ENCODE results near the gene ZNF385A. TPM values are rescaled to one million over a fixed set of nuclear protein-coding genes. Genes with fewer than 3 reads are reported as not detected.

Gene ZNF385A
- total and polyA plus RNA-seq, 9 of the 15 experiments (the other 6 are each of a cell fraction or from before 2014, with no cell fraction given), result 1.0 to 111 (median 7.7) TPM

DNA sequence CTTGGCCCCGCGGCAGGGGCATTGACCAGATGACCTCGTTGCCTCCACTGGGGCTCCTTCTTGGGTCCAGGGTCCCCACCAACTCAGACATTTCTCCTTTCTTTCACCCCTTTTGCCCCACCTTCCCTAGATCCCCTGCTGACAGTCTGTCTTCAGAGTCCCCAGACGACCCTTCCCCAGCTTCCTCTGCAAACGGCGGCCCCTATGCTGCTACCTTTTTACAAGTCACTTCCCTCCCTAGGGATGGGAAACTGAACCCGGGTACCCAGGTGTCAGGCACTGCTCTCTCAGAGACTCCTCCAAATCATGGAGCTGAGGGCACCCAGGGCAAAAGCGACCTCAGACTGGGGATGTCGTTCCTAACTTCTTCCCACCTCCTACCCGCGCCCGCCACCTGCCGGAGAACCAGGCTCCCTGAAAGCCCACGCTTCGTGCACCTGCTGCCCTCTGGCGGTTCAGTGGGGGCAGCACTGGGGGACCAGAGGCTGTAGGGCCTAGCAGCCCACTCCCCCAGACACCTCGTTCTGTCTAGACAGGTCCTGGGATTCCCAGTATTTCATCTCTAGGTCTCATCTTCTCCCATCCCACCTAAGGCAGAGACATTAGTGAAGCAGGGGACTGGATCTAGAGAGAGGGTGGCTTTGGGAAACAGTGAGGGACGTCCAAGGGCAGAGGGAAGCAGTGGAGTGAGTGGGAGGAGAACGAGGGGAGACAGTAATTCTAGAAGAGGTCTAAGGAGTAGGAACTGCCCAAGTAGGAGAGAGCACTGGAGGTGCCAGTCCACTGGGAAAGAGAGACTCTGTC is 4.9 kb downstream of the ZNF385A start (continued):
- TF ChIP-seq, protein P1, sequence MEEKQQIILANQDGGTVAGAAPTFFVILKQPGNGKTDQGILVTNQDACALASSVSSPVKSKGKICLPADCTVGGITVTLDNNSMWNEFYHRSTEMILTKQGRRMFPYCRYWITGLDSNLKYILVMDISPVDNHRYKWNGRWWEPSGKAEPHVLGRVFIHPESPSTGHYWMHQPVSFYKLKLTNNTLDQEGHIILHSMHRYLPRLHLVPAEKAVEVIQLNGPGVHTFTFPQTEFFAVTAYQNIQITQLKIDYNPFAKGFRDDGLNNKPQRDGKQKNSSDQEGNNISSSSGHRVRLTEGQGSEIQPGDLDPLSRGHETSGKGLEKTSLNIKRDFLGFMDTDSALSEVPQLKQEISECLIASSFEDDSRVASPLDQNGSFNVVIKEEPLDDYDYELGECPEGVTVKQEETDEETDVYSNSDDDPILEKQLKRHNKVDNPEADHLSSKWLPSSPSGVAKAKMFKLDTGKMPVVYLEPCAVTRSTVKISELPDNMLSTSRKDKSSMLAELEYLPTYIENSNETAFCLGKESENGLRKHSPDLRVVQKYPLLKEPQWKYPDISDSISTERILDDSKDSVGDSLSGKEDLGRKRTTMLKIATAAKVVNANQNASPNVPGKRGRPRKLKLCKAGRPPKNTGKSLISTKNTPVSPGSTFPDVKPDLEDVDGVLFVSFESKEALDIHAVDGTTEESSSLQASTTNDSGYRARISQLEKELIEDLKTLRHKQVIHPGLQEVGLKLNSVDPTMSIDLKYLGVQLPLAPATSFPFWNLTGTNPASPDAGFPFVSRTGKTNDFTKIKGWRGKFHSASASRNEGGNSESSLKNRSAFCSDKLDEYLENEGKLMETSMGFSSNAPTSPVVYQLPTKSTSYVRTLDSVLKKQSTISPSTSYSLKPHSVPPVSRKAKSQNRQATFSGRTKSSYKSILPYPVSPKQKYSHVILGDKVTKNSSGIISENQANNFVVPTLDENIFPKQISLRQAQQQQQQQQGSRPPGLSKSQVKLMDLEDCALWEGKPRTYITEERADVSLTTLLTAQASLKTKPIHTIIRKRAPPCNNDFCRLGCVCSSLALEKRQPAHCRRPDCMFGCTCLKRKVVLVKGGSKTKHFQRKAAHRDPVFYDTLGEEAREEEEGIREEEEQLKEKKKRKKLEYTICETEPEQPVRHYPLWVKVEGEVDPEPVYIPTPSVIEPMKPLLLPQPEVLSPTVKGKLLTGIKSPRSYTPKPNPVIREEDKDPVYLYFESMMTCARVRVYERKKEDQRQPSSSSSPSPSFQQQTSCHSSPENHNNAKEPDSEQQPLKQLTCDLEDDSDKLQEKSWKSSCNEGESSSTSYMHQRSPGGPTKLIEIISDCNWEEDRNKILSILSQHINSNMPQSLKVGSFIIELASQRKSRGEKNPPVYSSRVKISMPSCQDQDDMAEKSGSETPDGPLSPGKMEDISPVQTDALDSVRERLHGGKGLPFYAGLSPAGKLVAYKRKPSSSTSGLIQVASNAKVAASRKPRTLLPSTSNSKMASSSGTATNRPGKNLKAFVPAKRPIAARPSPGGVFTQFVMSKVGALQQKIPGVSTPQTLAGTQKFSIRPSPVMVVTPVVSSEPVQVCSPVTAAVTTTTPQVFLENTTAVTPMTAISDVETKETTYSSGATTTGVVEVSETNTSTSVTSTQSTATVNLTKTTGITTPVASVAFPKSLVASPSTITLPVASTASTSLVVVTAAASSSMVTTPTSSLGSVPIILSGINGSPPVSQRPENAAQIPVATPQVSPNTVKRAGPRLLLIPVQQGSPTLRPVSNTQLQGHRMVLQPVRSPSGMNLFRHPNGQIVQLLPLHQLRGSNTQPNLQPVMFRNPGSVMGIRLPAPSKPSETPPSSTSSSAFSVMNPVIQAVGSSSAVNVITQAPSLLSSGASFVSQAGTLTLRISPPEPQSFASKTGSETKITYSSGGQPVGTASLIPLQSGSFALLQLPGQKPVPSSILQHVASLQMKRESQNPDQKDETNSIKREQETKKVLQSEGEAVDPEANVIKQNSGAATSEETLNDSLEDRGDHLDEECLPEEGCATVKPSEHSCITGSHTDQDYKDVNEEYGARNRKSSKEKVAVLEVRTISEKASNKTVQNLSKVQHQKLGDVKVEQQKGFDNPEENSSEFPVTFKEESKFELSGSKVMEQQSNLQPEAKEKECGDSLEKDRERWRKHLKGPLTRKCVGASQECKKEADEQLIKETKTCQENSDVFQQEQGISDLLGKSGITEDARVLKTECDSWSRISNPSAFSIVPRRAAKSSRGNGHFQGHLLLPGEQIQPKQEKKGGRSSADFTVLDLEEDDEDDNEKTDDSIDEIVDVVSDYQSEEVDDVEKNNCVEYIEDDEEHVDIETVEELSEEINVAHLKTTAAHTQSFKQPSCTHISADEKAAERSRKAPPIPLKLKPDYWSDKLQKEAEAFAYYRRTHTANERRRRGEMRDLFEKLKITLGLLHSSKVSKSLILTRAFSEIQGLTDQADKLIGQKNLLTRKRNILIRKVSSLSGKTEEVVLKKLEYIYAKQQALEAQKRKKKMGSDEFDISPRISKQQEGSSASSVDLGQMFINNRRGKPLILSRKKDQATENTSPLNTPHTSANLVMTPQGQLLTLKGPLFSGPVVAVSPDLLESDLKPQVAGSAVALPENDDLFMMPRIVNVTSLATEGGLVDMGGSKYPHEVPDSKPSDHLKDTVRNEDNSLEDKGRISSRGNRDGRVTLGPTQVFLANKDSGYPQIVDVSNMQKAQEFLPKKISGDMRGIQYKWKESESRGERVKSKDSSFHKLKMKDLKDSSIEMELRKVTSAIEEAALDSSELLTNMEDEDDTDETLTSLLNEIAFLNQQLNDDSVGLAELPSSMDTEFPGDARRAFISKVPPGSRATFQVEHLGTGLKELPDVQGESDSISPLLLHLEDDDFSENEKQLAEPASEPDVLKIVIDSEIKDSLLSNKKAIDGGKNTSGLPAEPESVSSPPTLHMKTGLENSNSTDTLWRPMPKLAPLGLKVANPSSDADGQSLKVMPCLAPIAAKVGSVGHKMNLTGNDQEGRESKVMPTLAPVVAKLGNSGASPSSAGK (IDR thresholded peaks at IDR 0.05), result no peak; the same call in 1 of the 2 replicates
- TF ChIP-seq RCOR1 (IDR thresholded peaks at IDR 0.05; ENCODE audit: borderline replicate concordance in 1 of 2, low read depth in 2 of 2, low read length in 2 of 2) (peak; percentile 14 to 80; a peak in 3 of 4 replicates), ZNF76 (CRISPR knock-in tag; IDR thresholded peaks at IDR 0.05; ENCODE audit: borderline replicate concordance) (no peak), MEIS2 (IDR thresholded peaks at IDR 0.05; ENCODE audit: partially characterized antibody) (no peak)
- TF ChIP-seq, protein P2, sequence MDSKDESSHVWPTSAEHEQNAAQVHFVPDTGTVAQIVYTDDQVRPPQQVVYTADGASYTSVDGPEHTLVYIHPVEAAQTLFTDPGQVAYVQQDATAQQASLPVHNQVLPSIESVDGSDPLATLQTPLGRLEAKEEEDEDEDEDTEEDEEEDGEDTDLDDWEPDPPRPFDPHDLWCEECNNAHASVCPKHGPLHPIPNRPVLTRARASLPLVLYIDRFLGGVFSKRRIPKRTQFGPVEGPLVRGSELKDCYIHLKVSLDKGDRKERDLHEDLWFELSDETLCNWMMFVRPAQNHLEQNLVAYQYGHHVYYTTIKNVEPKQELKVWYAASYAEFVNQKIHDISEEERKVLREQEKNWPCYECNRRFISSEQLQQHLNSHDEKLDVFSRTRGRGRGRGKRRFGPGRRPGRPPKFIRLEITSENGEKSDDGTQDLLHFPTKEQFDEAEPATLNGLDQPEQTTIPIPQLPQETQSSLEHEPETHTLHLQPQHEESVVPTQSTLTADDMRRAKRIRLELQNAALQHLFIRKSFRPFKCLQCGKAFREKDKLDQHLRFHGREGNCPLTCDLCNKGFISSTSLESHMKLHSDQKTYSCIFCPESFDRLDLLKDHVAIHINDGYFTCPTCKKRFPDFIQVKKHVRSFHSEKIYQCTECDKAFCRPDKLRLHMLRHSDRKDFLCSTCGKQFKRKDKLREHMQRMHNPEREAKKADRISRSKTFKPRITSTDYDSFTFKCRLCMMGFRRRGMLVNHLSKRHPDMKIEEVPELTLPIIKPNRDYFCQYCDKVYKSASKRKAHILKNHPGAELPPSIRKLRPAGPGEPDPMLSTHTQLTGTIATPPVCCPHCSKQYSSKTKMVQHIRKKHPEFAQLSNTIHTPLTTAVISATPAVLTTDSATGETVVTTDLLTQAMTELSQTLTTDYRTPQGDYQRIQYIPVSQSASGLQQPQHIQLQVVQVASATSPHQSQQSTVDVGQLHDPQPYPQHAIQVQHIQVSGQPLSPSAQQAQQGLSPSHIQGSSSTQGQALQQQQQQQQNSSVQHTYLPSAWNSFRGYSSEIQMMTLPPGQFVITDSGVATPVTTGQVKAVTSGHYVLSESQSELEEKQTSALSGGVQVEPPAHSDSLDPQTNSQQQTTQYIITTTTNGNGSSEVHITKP (IDR thresholded peaks at IDR 0.05; ENCODE audit: partially characterized antibody), result no peak
- TF ChIP-seq, protein P3, sequence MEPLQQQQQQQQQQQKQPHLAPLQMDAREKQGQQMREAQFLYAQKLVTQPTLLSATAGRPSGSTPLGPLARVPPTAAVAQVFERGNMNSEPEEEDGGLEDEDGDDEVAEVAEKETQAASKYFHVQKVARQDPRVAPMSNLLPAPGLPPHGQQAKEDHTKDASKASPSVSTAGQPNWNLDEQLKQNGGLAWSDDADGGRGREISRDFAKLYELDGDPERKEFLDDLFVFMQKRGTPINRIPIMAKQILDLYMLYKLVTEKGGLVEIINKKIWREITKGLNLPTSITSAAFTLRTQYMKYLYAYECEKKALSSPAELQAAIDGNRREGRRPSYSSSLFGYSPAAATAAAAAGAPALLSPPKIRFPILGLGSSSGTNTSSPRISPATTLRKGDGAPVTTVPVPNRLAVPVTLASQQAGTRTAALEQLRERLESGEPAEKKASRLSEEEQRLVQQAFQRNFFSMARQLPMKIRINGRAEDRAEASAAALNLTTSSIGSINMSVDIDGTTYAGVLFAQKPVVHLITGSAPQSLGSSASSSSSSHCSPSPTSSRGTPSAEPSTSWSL (CRISPR knock-in tag; IDR thresholded peaks at IDR 0.05; ENCODE audit: borderline replicate concordance), result no peak
- TF ChIP-seq, protein P4, sequence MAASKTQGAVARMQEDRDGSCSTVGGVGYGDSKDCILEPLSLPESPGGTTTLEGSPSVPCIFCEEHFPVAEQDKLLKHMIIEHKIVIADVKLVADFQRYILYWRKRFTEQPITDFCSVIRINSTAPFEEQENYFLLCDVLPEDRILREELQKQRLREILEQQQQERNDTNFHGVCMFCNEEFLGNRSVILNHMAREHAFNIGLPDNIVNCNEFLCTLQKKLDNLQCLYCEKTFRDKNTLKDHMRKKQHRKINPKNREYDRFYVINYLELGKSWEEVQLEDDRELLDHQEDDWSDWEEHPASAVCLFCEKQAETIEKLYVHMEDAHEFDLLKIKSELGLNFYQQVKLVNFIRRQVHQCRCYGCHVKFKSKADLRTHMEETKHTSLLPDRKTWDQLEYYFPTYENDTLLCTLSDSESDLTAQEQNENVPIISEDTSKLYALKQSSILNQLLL (CRISPR knock-in tag; IDR thresholded peaks at IDR 0.05; ENCODE audit: borderline replicate concordance), result no peak
